Measurements from ENCODE around the gene ACTN2.

Gene ACTN2

DNA sequence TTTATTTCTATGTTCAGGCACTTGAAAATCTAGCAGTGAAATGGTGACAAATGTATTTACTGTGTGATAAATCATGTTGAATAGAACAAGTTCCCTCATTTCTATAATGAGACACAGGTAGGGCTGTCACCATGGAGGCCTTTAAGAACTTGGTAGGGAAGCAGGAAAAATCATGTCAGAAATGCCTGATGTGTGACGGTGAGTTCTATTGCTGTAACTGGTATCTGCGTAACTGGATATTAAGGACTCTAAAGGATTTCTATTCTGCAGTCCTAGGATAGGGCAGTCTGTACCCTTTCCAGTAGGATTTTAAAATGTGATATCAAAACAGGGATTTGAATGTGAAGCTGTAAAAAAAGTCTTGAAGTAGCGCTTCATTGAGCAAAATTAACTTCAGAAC, 15.5 kb downstream of the ACTN2 start:
- Histone ChIP-seq H3K9ac (ENCODE audit: low read depth, low read length, poor library complexity, severe bottlenecking) (no peak overlapping the region), H3K9me3 (ENCODE audit: insufficient read depth, low read depth, low read length) (no peaks in the 10 kb centered on the region), H3K4me1 (ENCODE audit: insufficient read depth, low read length, poor library complexity, severe bottlenecking) (no peaks in the 10 kb centered on the region), H3K9me2 (replicated peaks; ENCODE audit: low read depth, low read length) (no peaks in the 10 kb centered on the region), H3K4me3 (ENCODE audit: low read length, poor library complexity, severe bottlenecking) (no peak overlapping the region), H3K36me3 (ENCODE audit: insufficient read depth, low read length) (no peaks in the 10 kb centered on the region), H3K4me2 (ENCODE audit: low read depth, low read length, poor library complexity, severe bottlenecking) (no peak overlapping the region), H3K79me2 (ENCODE audit: insufficient read depth, low read length) (no peaks in the 10 kb centered on the region), H4K20me1 (ENCODE audit: insufficient read depth, low read length, poor library complexity, severe bottlenecking) (no peaks in the 10 kb centered on the region), H3F3A (ENCODE audit: low read depth) (no peaks in the 10 kb centered on the region), H3K27me3 (ENCODE audit: insufficient read depth, low read length, poor library complexity, severe bottlenecking) (no peaks in the 10 kb centered on the region), H2AFZ (ENCODE audit: low read length) (no peak overlapping the region)
- TF ChIP-seq EZH2phosphoT487 (IDR thresholded peaks at IDR 0.05; ENCODE audit: borderline replicate concordance), result no peak
- TF ChIP-seq, protein P1, sequence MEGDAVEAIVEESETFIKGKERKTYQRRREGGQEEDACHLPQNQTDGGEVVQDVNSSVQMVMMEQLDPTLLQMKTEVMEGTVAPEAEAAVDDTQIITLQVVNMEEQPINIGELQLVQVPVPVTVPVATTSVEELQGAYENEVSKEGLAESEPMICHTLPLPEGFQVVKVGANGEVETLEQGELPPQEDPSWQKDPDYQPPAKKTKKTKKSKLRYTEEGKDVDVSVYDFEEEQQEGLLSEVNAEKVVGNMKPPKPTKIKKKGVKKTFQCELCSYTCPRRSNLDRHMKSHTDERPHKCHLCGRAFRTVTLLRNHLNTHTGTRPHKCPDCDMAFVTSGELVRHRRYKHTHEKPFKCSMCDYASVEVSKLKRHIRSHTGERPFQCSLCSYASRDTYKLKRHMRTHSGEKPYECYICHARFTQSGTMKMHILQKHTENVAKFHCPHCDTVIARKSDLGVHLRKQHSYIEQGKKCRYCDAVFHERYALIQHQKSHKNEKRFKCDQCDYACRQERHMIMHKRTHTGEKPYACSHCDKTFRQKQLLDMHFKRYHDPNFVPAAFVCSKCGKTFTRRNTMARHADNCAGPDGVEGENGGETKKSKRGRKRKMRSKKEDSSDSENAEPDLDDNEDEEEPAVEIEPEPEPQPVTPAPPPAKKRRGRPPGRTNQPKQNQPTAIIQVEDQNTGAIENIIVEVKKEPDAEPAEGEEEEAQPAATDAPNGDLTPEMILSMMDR (conservative IDR thresholded peaks at IDR 0.05; ENCODE audit: low read length), result no peak

DNA sequence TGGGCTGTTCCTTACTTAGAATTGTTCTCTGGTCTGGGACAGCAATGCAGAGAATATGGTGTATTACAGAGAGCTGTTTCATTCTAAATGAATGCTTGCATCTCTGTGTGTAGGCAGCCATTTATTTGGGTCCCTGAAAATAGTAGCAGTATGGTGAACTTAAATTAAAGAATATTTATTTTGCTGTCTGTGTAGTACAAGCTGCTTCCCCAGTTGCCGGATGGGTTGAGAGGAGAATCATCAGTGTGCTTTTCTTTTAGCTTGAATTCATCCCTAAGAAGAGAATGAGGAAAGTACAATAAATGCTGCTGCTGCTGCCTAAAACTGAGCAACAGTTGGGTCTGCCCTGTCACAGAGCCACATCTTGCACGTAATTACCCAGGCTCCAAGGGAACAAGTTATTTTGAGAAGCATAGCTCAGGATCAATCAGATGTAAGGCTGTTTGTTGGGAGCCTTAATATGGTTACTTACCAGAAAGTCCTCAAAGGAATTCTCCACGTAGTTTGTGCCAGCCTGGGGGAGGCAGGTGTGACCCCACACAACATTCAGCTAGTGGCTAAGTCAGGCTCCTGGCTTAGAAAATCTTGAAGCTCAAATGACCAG, 16.6 kb downstream of the ACTN2 start:
- Histone ChIP-seq H3K36me3 (ENCODE audit: insufficient read depth, low read length) (no peaks in the 10 kb centered on the region), H3K4me3 (ENCODE audit: low read length, poor library complexity, severe bottlenecking) (no peak overlapping the region), H4K20me1 (ENCODE audit: insufficient read depth, low read length, poor library complexity, severe bottlenecking) (no peaks in the 10 kb centered on the region), H3K4me1 (ENCODE audit: insufficient read depth, low read length, poor library complexity, severe bottlenecking) (no peaks in the 10 kb centered on the region), H2AFZ (ENCODE audit: low read length) (no peak overlapping the region), H3K9me3 (ENCODE audit: insufficient read depth, low read depth, low read length) (no peaks in the 10 kb centered on the region), H3K79me2 (ENCODE audit: insufficient read depth, low read length) (no peaks in the 10 kb centered on the region), H3F3A (ENCODE audit: low read depth) (no peaks in the 10 kb centered on the region), H3K27me3 (ENCODE audit: insufficient read depth, low read length, poor library complexity, severe bottlenecking) (no peaks in the 10 kb centered on the region), H3K9ac (ENCODE audit: low read depth, low read length, poor library complexity, severe bottlenecking) (no peak overlapping the region), H3K4me2 (ENCODE audit: low read depth, low read length, poor library complexity, severe bottlenecking) (no peak overlapping the region), H3K9me2 (replicated peaks; ENCODE audit: low read depth, low read length) (no peaks in the 10 kb centered on the region)
- TF ChIP-seq EZH2phosphoT487 (IDR thresholded peaks at IDR 0.05; ENCODE audit: borderline replicate concordance), result no peak
- TF ChIP-seq, protein P1 (conservative IDR thresholded peaks at IDR 0.05; ENCODE audit: low read length), result no peak

DNA sequence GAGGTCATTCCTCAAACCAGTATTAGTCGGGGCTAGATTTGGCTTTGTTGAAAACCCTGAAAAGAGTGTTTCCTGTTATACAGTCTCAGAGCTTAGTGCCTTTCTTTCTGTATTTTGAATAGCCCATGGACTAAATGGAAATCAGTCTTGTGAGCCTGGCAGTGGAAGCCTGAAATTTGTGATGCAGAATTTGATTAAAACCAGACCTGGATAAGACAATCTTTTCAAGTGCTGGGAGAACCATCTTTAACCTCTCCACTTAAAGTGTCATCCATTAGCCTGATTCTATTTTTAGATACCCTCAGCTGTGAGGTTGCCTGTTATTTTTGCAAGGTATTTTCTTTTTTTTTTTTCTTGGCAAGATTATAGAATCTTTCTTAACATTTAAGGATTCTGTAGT, 19.5 kb downstream of the ACTN2 start:
- no peak for TF ChIP-seq EZH2phosphoT487 (IDR thresholded peaks at IDR 0.05; ENCODE audit: borderline replicate concordance)
- TF ChIP-seq, protein P1 (conservative IDR thresholded peaks at IDR 0.05; ENCODE audit: low read length), result no peak
- no peaks in the 10 kb centered on the region for H3K27me3 ChIP-seq (ENCODE audit: insufficient read depth, low read length, poor library complexity, severe bottlenecking)
- H3K79me2 ChIP-seq (ENCODE audit: insufficient read depth, low read length), result no peaks in the 10 kb centered on the region
- H2AFZ ChIP-seq (ENCODE audit: low read length), result no peak overlapping the region
- H3K4me2 ChIP-seq (ENCODE audit: low read depth, low read length, poor library complexity, severe bottlenecking), result no peak overlapping the region
- no peak overlapping the region for H3K9ac ChIP-seq (ENCODE audit: low read depth, low read length, poor library complexity, severe bottlenecking)
- no peaks in the 10 kb centered on the region for H3K36me3 ChIP-seq (ENCODE audit: insufficient read depth, low read length)
- no peaks in the 10 kb centered on the region for H3F3A ChIP-seq (ENCODE audit: low read depth)
- no peaks in the 10 kb centered on the region for H4K20me1 ChIP-seq (ENCODE audit: insufficient read depth, low read length, poor library complexity, severe bottlenecking)
- no peaks in the 10 kb centered on the region for H3K9me2 ChIP-seq (replicated peaks; ENCODE audit: low read depth, low read length)
- H3K4me3 ChIP-seq (ENCODE audit: low read length, poor library complexity, severe bottlenecking), result no peak overlapping the region
- no peaks in the 10 kb centered on the region for H3K9me3 ChIP-seq (ENCODE audit: insufficient read depth, low read depth, low read length)
- no peaks in the 10 kb centered on the region for H3K4me1 ChIP-seq (ENCODE audit: insufficient read depth, low read length, poor library complexity, severe bottlenecking)

All from Loucy (cell line).